HG02885 (cell line): ENCODE measurements around the gene S100A11.
A peak's percentile ranks its signal among the peaks of the same experiment; 100 is the strongest.
"Not testable (repeated sequence)": the region's sequence is repeated elsewhere in the genome, so short reads cannot be mapped to it uniquely, and the experiment has no call there.

Experiments used
- ATAC-seq: cut with Tn5 transposase; IDR thresholded peaks from one replicate; pipeline ENCODE4 v1.9.1; 2021; ENCODE audit warnings: mild to moderate bottlenecking; ENCODE audit not compliant: unreplicated experiment, poor library complexity

S100A11 gene

GRCh38 chr1:152036267-152037216 lies at the start of gene S100A11:
TSS of gene S100A11 (minus strand) at chr1:152037004. CDS start at chr1:152036915, 89 bp downstream.
- peak; percentile 56 for ATAC-seq

GRCh38 chr1:152084853-152085252 lies 48.0 kb upstream of the S100A11 start:
- ATAC-seq: no peak

DNA sequence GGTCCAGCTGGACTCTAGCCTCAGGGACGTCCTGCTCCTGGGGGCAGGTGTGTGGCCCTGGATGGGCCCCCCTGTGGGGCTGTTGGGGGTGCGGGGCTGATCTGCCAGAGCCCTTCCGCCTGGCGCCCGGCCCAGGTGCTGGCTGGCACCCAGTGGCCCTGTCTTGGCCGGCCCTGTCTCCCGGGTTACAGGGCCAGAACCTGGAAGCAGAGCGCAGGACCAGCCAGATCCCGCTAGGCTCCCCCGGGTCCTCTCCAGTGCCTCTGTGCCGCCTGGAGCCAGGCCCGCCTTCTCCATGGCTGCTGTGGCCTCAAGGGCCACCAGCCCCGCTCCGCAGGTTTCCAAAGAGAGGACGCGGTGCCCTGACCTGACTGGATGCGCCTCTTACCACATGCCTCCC lies 44.2 kb upstream of the S100A11 start:
- ATAC-seq: not testable (repeated sequence)

DNA sequence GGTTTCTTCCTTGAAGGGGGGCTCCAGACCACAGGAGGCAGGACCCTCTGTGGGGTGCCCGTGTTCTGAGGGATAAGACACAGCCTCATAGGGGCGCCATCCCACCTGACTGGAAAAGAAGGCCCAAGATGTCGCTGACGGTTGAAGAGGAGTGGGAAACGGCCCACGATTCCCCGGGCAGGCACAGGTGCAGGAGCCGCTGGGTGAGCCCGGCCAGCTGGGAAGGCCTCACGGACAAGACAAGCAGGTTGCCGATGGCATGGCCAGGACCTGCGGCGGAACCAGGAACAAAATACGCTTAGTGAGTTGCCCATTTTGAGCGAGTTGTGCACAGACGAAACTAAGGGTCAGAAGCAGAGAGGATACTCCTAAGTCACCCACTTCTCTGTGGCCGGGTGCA lies 43.7 kb upstream of the S100A11 start:
- ATAC-seq: not testable (repeated sequence)

GRCh38 chr1:152078831-152079441 lies 42.1 kb upstream of the S100A11 start:
- no peak for ATAC-seq

GRCh38 chr1:152072311-152072710 lies 35.5 kb upstream of the S100A11 start:
- ATAC-seq: no peak

DNA sequence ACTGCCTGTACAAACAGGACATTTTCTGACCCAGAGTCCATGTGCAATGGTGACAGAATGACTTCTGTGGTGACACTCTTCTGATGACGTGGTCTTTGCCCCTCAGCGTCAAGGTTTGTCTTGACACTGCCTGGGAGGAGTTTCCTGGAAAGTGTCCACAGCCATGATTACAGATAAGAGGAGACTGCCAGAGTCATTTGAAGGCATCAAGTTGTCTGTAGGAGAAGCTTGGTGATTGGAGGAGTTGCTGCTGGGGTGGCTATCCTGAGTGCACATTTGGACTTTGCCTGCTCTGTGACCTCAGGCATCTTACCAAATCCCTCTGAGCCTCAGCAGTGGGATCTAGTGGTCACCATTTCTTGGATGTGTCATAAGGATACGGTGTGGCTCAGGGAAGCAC lies 34.3 kb upstream of the S100A11 start:
- no peak for ATAC-seq

DNA sequence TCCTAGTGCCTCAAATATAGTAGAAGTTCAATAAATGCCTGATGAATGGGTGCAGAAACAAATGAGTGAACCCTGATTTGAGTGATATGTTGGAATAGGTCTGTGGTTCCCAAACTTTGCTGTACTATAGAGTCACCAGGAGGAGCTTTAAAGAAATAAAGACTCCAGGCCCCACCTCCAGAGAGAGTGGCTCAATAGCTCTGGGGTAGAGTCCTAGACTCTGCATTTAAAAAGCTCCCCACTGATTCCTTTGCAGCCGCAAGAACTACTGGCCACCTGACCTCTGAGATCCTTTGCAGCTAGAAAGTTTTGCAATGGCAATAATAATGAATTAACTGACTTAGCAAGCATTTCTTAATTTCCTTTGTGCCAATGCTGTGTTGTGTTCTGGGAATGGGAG lies 31.1 kb upstream of the S100A11 start:
- no peak for ATAC-seq

- no peak for ATAC-seq
Observed at GRCh38 chr1:152067150-152067549, 30.3 kb upstream of the S100A11 start.

DNA sequence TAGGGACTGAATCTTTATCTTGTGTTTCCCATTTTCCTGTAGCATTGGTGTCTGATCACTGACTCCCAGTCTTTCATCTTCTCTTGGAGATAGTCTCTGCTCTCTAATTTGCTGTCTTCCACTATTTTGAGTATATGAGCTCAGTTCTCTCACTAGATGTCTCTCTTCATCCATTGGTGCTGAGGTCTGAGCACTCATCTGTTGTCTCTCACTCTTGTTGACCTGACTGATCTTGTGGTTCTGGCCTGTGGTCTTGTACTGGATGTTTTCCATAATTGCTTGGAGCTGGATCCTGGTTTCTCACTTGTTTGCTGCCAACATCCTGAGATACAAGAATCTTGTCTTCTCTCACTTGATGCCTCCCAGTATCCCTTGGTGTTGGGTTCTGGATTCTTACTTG lies 25.1 kb upstream of the S100A11 start:
- ATAC-seq: no peak

DNA sequence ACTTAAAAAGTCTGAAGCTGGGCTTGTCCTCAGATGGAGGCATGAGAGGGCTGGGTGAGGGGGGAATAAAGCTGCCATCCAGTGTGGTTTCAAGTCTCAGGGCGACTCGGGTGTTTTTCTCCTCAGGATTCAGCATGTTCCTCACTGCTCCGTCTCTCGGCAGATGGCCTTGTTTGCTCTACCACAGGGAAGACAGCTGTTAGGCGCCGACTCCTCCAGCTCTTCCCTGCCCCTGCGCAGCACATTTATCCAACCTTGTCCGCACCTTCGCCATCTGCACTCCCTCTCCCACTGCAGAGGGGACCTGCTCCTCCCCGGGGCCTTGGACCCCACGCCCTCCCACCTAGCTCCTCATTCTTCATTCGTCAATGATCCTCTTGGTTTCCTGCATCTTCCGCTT lies 16.6 kb upstream of the S100A11 start:
- ATAC-seq: no peak

DNA sequence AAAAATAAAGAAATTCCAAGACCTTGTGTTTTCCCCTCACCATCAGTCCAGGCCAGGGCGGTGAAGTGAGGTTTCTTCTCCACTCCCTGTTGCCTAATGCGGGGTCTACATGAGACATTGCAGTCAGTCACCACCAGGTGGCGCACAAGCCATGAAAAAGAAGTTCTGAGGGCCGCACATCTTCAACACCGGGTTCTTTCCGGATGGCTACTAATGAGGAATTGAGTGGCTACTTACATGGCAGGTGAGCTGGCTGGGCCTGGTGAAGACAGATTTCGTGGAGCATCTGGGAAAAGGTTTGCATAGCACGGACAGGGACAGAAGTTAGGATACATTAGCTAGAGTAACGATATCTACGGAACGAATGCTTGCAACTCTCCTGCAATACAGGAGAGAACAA lies 15.8 kb upstream of the S100A11 start:
- no peak for ATAC-seq

DNA sequence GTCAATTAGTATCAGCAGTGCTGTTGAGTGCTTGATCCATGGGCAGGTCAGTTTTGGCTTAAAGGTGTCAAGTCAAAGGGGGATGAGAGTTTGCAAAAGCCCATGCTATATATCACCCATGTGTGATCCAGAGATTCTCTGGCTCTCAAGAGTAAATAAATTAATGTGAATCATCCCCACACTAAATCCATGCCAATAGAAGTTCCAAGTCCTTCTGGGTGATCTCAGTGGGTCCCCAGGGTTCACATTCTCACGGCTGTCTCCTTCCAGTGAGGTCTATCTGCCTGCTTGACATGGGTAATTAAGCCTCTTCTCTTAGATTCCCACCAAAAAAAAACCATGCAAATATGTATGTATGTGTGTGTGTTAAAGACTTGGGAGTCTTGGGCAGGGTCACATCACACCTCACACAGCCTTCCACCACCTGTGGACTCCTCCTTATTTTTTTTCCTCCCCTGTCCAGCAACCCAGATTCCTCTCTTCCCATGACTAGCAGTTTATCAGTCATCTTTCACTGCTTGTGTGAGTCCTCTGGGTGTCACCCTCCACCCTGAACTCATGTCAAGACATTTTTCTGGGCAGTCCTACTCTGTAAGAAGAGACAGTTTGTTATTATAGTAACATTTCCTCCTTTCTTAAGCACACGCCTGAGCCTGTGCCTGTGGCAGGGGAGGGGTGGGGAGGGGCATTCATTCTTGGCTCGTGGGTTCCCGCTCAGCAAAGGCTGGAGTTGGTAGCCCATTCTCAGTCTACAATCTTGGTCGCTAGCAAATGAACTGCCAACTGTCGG lies 14.3 kb upstream of the S100A11 start:
- ATAC-seq: no peak

GRCh38 chr1:152049291-152050083 lies 12.7 kb upstream of the S100A11 start:
- ATAC-seq: no peak

DNA sequence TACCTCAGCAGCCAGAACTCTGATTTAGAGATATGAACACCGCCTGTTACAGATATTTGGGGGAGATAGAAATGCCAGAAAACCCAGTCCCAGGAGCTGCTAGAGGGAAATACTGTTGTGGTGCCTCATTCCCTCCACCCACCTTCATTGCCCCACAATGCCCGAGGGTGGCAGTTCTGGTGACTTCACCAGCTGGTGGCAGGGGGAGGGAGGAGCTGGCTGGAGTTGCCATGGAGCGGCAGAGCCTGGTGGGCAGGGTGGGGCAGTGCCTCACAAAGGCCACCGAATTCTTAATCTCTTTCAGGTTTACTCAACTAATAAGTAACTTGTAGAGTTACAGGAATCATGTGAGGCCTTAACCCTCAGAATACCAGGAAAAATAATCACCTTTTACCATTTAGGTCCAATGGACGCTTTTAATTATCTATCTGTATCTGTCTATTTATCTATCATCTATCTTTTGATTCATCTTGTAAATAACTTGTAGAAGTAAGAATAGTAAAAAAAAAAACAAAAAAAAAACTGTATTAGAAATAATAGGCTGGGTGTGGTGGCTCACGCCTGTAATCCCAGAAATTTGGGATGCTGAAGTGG lies 11.7 kb upstream of the S100A11 start:
- no peak for ATAC-seq

GRCh38 chr1:152047730-152048415 lies 11.1 kb upstream of the S100A11 start:
- ATAC-seq: peak; percentile 95

DNA sequence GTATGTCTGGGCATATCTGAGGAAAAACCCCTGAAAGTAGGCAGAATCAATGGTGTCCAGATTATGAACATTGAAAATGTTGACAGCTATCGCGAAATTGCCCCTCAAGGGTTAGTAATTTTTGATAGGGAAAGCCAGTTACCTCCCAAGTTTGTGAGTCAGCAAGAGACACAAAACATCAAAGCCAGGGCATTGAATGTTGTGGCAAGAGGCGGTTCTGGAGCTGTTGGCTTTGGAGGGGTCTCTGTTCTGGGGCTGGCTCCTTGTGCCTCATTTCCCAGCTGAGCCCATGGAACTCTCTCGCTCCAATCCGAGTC lies 10.6 kb upstream of the S100A11 start:
- ATAC-seq: no peak

GRCh38 chr1:152044386-152044785 lies 7.6 kb upstream of the S100A11 start:
- ATAC-seq: no peak

DNA sequence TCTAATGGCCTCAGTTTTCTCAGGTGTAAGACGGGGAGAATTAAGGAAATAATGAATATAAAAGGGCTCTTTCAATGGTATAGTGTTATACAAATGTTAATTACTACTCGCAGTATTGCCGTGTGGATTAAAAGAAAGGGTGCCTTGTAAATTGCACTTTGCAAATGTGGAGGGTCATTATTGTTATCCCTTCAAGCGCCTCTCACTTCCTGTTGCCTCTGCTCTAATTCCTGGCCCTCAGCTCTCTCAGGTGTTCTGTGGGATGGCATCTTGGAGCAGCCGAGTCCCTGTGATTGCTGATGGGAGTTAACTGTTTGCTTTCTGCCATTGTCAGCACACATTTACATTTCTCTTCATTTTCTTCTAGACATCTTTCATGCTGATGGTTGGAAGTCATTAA lies 7.1 kb upstream of the S100A11 start:
- ATAC-seq: no peak
